ENCODE data around the gene LRCH3.
A peak's percentile ranks its signal among the peaks of the same experiment; 100 is the strongest.

The LRCH3 gene

GRCh38 chr3:197791113-197791891, at the start of gene LRCH3:
Gene LRCH3 (plus strand): TSS chr3:197791254. CDS start chr3:197791279, 25 bp downstream.
- peak; percentile 94 for DNase-seq (ENCODE audit: low read depth, low spot score)

- no peak for DNase-seq (ENCODE audit: low read depth, low spot score)
These were observed 48.3 kb upstream of the LRCH3 start for GRCh38 chr3:197742787-197743186.

DNA sequence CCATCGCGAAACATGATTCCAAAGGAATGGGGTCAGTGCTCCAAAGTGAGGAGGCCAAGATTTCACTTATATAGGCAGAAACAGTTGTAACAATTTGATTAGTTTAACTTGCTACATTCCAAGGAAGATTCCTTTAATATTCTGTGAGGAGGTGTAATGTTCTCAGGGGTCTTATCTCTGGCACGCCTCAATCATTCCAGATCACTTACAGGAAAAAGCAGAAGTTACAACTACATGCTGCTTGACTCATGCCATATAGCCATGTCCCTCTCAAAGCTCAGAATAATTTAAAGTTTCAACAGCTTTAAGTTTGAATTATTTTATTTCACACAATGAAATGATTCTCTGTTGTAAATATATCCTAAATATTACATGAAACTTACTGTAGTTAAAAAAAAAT, 44.8 kb upstream of the LRCH3 start:
- no peak for DNase-seq (ENCODE audit: low read depth, low spot score)

DNA sequence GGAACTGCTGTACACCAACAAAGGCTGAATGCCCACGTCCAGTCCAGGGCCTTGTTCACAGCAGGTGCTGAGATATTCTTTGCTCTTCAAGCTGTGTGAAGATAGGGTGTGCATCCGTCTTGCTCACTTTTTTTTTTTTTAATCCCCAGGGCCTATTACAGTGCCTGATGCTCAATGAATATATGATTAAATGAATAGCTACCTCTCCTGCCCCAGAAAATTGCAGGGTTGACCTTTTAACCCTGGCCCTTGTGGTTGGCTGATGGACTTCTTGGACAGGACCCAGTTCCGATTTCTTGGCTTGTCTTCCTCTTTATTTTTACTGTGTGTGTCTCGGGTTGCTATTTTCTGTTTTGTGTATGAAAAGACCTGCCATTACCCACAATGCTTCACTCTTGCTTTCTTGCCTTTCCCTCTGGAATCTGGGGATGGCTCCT, 44.2 kb upstream of the LRCH3 start:
- no peak for DNase-seq (ENCODE audit: low read depth, low spot score)

DNA sequence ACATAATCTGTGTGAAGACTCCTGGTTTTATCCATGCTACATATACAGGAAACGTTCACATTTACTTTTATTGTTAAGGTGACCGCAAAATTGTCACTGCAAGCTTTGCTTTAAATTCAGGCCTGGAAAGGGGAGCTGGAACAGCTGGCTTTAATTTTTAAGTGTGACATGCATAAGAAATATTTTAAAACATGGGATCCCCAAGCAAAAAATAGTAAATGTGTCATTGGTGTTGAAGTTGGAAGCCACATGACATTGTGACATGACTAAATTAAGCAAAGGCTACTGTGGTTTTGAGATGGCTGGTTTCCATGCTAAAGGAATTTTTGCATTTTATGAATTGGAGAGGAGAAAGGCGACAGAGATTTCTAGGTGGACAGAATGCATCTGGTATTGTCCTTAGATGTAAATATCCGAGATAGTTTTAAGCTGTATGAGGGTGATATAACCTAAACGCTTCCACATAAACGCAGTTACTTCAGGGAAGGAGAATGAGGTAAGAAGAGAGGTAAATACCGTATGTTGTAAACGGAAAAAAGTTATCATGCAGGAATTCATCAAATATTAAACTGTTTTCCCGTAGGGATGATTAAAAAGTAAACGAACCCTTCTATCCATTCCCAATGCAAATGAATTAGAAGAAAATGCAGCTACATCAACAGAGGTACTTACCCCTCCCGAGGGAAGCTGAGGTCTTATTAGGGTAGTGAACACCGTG, 42.3 kb upstream of the LRCH3 start:
- DNase-seq (ENCODE audit: low read depth, low spot score), result no peak

- DNase-seq (ENCODE audit: low read depth, low spot score), result peak; percentile 65
These were observed 41.8 kb upstream of the LRCH3 start for GRCh38 chr3:197749315-197749600.

DNA sequence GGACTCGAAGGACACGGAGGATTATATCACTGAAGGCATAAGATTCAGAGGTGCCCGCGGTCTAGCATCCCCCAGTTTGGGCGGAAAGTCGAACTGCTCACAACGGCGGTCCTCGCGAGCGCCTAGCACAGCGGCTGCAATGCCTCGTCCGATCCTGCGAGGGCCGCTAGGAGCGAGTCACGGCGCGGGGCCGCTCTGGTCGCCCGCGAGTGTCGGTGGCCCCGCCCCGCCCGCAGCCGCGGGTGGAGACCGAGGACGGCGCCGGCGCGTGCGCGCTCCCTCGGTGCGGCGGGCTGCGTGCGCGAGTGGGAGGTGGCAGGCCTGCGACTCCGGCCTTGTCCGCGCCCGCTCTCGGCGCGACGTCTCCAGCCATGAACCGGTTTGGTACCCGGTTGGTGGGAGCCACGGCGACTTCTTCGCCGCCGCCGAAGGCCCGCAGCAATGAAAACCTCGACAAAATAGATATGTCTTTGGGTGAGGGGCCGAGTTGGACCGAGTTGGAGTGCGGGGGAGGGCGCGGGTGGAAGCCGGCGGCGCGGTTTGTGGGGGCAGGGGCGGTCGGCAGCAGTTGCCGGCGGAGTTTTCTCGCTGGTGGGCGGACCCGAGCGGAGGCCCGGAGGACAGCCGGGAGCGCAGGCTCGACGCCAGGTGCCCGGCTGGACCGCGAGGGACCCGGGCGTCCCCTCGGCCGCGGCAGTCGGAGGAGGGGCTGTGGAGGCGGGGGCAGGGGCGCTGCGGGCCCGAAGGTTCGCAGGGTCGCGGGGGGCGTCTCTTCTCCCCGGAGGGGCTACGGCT, 41.3 kb upstream of the LRCH3 start, which contains the start of gene FYTTD1:
Gene FYTTD1, plus strand, starts transcription at position 283 of the 795 bp plus-strand sequence. Its CDS starts 89 bp downstream, at position 372.
- DNase-seq (ENCODE audit: low read depth, low spot score), result peak; percentile 66

GRCh38 chr3:197750396-197750831, 40.6 kb upstream of the LRCH3 start:
- peak; percentile 70 for DNase-seq (ENCODE audit: low read depth, low spot score)

GRCh38 chr3:197750858-197751737, 40.0 kb upstream of the LRCH3 start:
- DNase-seq (ENCODE audit: low read depth, low spot score), result peak; percentile 33

DNA sequence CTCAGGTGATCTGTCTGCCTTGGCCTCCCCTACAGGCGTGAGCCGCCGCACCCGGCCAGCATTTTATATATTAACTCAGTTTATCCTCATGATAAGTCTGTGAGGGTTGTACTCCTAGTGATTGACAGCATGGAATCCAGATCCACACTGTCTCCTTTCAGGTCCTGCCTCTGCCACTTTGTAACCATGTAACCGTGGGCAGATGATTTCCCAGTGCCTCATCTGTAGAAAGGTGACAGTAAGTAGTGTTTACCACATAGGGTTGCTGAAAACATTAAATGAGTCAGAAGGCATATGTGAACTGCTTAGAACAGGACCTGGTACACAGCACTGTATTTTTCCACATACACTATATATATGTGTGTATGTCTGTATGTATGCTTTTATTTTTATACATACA, 38.9 kb upstream of the LRCH3 start:
- DNase-seq (ENCODE audit: low read depth, low spot score), result no peak

GRCh38 chr3:197753263-197753662, 37.8 kb upstream of the LRCH3 start:
- no peak for DNase-seq (ENCODE audit: low read depth, low spot score)

DNA sequence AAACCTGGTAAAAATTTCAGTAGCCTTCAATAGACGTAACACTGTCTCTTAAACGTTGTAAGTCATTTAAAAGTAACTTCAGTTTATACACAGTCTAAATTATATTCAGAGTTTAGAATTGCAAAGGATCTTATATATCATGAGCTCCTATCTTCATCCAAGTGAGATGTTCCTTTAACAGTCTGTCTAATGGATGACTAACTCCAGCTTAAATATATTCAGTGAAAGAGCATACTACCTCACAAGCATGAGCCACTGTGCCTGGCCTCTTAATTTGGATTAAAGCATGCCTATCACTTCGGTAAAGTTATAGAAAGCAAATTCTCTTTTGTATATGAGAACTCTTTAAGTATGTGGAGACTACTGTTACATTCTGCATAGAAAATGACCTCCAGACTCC, 34.4 kb upstream of the LRCH3 start:
- no peak for DNase-seq (ENCODE audit: low read depth, low spot score)

- DNase-seq (ENCODE audit: low read depth, low spot score), result no peak
These were observed 32.5 kb upstream of the LRCH3 start for GRCh38 chr3:197758512-197758911.

DNA sequence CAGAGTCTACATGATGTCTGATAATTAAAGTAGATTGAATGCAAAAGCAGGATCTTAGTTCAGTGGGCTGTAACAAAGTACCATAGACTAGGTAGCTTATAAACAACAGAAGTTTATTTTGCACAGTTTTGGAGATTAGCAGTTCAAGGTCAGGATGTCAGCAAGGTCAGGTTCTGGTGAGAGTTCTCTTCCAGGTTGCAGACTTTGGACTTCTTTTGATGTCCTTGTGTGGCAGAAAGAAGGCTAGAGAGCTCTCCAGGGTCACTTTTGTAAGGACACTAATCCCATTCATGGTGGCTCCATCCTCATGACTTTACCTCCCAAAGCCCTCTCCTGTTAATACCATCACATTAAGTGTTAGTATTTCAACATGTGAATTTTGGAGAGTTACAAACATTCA, 29.3 kb upstream of the LRCH3 start:
- no peak for DNase-seq (ENCODE audit: low read depth, low spot score)

GRCh38 chr3:197775317-197775716, 15.7 kb upstream of the LRCH3 start:
- no peak for DNase-seq (ENCODE audit: low read depth, low spot score)

- DNase-seq (ENCODE audit: low read depth, low spot score), result no peak
These were observed 8.8 kb upstream of the LRCH3 start for GRCh38 chr3:197782230-197782629.

GRCh38 chr3:197784019-197784585, 7.0 kb upstream of the LRCH3 start:
- no peak for DNase-seq (ENCODE audit: low read depth, low spot score)

DNA sequence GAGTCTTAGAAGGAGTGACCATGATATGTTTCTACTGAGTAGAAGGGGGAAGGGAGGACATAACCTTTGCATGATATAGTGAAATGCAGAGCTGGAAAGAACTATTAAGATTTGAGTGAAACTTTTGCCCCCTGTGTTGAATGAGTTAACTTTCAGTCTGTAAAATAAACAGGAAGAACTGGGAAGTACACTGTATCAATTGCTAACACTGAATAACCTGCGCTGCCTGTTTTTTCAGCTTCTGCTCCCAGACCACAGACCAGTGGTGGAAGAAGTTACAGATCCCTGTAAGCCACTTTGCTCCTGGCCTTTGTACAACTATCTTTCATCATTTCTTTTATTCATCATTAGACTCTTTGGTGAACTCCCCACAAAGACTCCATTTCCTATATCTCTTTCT, 3.6 kb upstream of the LRCH3 start:
- no peak for DNase-seq (ENCODE audit: low read depth, low spot score)

DNA sequence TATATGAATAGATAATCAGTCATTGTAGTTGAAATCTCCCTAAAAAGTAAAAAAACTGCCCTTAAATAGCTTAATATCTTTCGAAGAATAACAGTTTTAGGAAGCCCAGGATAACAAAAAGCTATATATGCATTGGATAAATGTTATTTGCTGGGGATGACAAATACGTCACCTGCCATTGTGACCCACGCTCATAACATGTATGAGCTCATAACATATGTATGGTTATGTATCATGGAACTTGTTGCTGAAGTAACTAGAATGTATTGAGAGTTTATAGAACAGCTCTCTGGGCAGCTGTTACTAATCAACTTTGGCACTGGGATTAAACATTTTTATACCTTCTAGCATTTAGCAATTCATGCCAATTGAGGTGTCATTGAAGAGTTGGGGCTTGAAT, 1.7 kb upstream of the LRCH3 start:
- DNase-seq (ENCODE audit: low read depth, low spot score), result no peak

DNA sequence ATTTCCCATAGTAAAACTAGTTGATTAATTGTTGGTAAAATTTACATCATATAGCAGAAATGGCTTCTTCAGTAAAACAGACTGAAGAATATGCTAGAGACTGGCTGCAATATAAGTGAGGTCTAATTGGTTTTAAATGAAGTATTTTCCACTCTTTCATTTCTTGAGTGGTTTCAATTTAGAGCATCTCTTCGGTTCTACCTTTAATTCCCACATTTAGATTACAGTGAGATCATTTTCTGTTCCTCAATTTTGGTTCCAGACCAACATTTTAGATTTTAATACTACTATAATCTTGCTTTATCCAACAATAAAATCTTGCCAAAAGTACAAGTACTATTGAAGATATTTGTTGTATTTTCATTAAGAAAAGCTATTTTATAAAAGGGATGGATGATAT, 1.0 kb upstream of the LRCH3 start:
- DNase-seq (ENCODE audit: low read depth, low spot score), result no peak
